HepG2 (cell line): ENCODE measurements around the gene SRP68. TPM values are rescaled to one million over a fixed set of nuclear protein-coding genes. Genes with fewer than 3 reads are reported as not detected.

Experiments
- GZF1 ChIP-seq: sonication (generic); formaldehyde crosslinking; IDR thresholded peaks from 2 replicates; pipeline ENCODE4 v1.5.1; 2020; ENCODE audit warnings: mild to moderate bottlenecking, missing genetic modification reagents
- HIVEP1 ChIP-seq: sonication (generic); formaldehyde crosslinking; IDR thresholded peaks from 2 replicates; pipeline ENCODE4 v1.4.0; 2020; ENCODE audit warnings: mild to moderate bottlenecking, missing genetic modification reagents
- MTA1 ChIP-seq: sonication (generic); formaldehyde crosslinking; IDR thresholded peaks from 2 replicates; pipeline ENCODE4 v1.4.0; 2020; ENCODE audit warnings: missing genetic modification reagents, mild to moderate bottlenecking, borderline replicate concordance
- NFE2L1 ChIP-seq: sonication (generic); formaldehyde crosslinking; IDR thresholded peaks from 2 replicates; pipeline ENCODE4 v1.4.0; 2020; ENCODE audit warnings: missing genetic modification reagents, mild to moderate bottlenecking, borderline replicate concordance
- ONECUT2 ChIP-seq: sonication (generic); formaldehyde crosslinking; IDR thresholded peaks from 2 replicates; pipeline ENCODE4 v1.4.0; 2020; ENCODE audit warnings: missing genetic modification reagents
- SRSF4 ChIP-seq: fragments of 200-400 bp; formaldehyde crosslinking; IDR thresholded peaks from one replicate; pipeline ENCODE4 v1.6.1; 2018; ENCODE audit warnings: mild to moderate bottlenecking, low read depth, low read length, moderate library complexity; ENCODE audit not compliant: poor library complexity, severe bottlenecking
- ZEB1 ChIP-seq: IDR thresholded peaks from 2 replicates; pipeline ENCODE4 v1.6.1; 2012; ENCODE audit warnings: mild to moderate bottlenecking, low read depth, inconsistent platforms; ENCODE audit not compliant: insufficient replicate concordance
- ZFP36L1 ChIP-seq: sonication (generic); formaldehyde crosslinking; IDR thresholded peaks from 2 replicates; pipeline ENCODE4 v1.8.0; 2022; ENCODE audit warnings: mild to moderate bottlenecking, missing genetic modification reagents, moderate library complexity
- ZGPAT ChIP-seq: IDR thresholded peaks from 2 replicates; pipeline ENCODE4 v1.6.1; 2016; ENCODE audit warnings: mild to moderate bottlenecking
- ZNF205 ChIP-seq: IDR thresholded peaks from 2 replicates; pipeline ENCODE4 v1.6.1; 2018; ENCODE audit warnings: missing biosample characterization, missing genetic modification reagents
- ZNF274 ChIP-seq: sonication (generic); formaldehyde crosslinking; IDR thresholded peaks from 2 replicates; pipeline ENCODE4 v1.5.1; 2020; ENCODE audit warnings: mild to moderate bottlenecking, missing genetic modification reagents
- ZNF777 ChIP-seq: sonication (generic); formaldehyde crosslinking; IDR thresholded peaks from 2 replicates; pipeline ENCODE4 v1.4.0; 2020; ENCODE audit warnings: missing genetic modification reagents
- polyA plus RNA-seq, 8 experiments: library from polyadenylated mRNA; depleted of rRNA in 3 of 8; stranded (reverse) in 7 of 8; unstranded in 1 of 8; fragments of >200 nt; fragmentation: Illumina TruSeq in 4 of 8; extraction: Trizol in 4 of 8; gene quantifications; 2 replicates each; pipeline versions ENCODE4 v1.2.1 to v1.2.3, GENCODE V29; 2011 to 2016; ENCODE audit warnings: low read depth in 4 of 8, missing spikeins in 1 of 8, mixed read lengths in 1 of 8; ENCODE audit not compliant: insufficient read depth in 1 of 8
- total RNA-seq, 5 experiments: library from RNA; depleted of rRNA; stranded (reverse); fragments of >200 nt; fragmentation: Illumina TruSeq; extraction: Trizol; gene quantifications; 2 replicates each; pipeline ENCODE4 v1.2.3, GENCODE V29; 2016; ENCODE audit warnings: low read depth in 1 of 5
- TF ChIP-seq, protein P1 (sequence below), 2 experiments: sonication (generic) in 1 of 2; formaldehyde crosslinking in 1 of 2; IDR thresholded peaks; 2 replicates each; pipeline versions ENCODE4 v1.4.0 to v1.6.1; 2018 to 2020; ENCODE audit warnings: missing genetic modification reagents in 2 of 2, borderline replicate concordance in 1 of 2, low read depth in 1 of 2, mild to moderate bottlenecking in 1 of 2, missing biosample characterization in 1 of 2
- TF ChIP-seq, protein P2 (sequence below): sonication (generic); formaldehyde crosslinking; IDR thresholded peaks from 2 replicates; pipeline ENCODE4 v1.4.0; 2020; ENCODE audit warnings: mild to moderate bottlenecking, missing genetic modification reagents, borderline replicate concordance
- TF ChIP-seq, protein P3 (sequence below): sonication (generic); formaldehyde crosslinking; IDR thresholded peaks from 2 replicates; pipeline ENCODE4 v1.4.0; 2020; ENCODE audit warnings: missing genetic modification reagents

Gene SRP68
- total and polyA plus RNA-seq, 2 of the 13 experiments (the other 11 are each of a cell fraction or from before 2014, with no cell fraction given) = 39.8 to 74.3 TPM

DNA sequence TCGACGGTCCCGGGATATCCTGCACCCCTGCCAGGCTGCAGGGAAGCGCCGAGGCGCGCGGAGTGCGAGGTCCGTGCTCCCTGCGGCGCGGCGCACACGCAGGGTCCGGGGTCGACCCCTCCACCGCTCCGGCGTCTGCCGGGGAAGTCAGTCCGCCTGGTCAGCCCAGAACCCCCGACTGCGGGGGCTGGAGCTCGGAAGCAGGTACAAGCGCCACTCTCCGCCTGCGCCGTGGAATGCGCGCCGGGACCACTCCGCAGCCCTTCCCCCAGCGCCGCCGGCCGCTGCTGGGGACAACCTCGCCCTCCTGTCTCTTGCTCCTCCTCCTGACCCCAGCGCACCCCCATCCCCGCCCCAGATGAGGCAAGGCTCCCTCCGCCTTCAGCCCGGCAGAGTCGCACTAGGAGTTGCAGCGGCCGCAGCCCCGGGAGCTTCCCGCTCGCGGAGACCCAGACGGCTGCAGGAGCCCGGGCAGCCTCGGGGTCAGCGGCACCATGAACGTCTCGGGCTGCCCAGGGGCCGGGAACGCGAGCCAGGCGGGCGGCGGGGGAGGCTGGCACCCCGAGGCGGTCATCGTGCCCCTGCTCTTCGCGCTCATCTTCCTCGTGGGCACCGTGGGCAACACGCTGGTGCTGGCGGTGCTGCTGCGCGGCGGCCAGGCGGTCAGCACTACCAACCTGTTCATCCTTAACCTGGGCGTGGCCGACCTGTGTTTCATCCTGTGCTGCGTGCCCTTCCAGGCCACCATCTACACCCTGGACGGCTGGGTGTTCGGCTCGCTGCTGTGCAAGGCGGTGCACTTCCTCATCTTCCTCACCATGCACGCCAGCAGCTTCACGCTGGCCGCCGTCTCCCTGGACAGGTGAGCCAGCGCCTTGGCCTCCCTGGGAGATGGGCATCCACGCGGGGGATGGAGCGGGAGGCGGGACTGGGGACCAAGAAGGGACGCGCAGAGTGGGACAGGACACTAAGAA lies 2.4 kb upstream of the SRP68 start, which contains the start of gene GALR2 (continued):
- TF ChIP-seq HIVEP1 (CRISPR knock-in tag) (peak; percentile 25; the same call in 1 of the 2 replicates), GZF1 (CRISPR knock-in tag) (peak; percentile 9; the same call in 1 of the 2 replicates), ZFP36L1 (CRISPR knock-in tag) (no peak), ZGPAT (CRISPR knock-in tag) (peak; percentile 18; the same call in 1 of the 2 replicates), NFE2L1 (peak; percentile 77; the same call in 1 of the 2 replicates), SRSF4 (no peak), ZNF777 (CRISPR knock-in tag) (peak; percentile 94), ZNF205 (CRISPR knock-in tag) (0 out of 2 replicates have a peak, but pooled peaks have one; percentile 20), ONECUT2 (CRISPR knock-in tag) (no peak), ZEB1 (no peak), MTA1 (CRISPR knock-in tag) (0 out of 2 replicates have a peak, but pooled peaks have one; percentile 65), ZNF274 (CRISPR knock-in tag) (0 out of 2 replicates have a peak, but pooled peaks have one; percentile 60)
- TF ChIP-seq, protein P1, sequence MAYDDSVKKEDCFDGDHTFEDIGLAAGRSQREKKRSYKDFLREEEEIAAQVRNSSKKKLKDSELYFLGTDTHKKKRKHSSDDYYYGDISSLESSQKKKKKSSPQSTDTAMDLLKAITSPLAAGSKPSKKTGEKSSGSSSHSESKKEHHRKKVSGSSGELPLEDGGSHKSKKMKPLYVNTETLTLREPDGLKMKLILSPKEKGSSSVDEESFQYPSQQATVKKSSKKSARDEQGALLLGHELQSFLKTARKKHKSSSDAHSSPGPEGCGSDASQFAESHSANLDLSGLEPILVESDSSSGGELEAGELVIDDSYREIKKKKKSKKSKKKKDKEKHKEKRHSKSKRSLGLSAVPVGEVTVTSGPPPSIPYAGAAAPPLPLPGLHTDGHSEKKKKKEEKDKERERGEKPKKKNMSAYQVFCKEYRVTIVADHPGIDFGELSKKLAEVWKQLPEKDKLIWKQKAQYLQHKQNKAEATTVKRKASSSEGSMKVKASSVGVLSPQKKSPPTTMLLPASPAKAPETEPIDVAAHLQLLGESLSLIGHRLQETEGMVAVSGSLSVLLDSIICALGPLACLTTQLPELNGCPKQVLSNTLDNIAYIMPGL (CRISPR knock-in tag; IDR thresholded peaks at IDR 0.05; ENCODE audit: borderline replicate concordance in 1 of 2, low read depth in 1 of 2) = peak in 1 of 2 experiments; percentile 17; a peak in 1 of 4 replicates
- TF ChIP-seq, protein P2, sequence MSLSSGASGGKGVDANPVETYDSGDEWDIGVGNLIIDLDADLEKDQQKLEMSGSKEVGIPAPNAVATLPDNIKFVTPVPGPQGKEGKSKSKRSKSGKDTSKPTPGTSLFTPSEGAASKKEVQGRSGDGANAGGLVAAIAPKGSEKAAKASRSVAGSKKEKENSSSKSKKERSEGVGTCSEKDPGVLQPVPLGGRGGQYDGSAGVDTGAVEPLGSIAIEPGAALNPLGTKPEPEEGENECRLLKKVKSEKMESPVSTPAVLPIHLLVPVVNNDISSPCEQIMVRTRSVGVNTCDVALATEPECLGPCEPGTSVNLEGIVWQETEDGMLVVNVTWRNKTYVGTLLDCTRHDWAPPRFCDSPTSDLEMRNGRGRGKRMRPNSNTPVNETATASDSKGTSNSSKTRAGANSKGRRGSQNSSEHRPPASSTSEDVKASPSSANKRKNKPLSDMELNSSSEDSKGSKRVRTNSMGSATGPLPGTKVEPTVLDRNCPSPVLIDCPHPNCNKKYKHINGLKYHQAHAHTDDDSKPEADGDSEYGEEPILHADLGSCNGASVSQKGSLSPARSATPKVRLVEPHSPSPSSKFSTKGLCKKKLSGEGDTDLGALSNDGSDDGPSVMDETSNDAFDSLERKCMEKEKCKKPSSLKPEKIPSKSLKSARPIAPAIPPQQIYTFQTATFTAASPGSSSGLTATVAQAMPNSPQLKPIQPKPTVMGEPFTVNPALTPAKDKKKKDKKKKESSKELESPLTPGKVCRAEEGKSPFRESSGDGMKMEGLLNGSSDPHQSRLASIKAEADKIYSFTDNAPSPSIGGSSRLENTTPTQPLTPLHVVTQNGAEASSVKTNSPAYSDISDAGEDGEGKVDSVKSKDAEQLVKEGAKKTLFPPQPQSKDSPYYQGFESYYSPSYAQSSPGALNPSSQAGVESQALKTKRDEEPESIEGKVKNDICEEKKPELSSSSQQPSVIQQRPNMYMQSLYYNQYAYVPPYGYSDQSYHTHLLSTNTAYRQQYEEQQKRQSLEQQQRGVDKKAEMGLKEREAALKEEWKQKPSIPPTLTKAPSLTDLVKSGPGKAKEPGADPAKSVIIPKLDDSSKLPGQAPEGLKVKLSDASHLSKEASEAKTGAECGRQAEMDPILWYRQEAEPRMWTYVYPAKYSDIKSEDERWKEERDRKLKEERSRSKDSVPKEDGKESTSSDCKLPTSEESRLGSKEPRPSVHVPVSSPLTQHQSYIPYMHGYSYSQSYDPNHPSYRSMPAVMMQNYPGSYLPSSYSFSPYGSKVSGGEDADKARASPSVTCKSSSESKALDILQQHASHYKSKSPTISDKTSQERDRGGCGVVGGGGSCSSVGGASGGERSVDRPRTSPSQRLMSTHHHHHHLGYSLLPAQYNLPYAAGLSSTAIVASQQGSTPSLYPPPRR (CRISPR knock-in tag) = 0 out of 2 replicates have a peak, but pooled peaks have one; percentile 2
- TF ChIP-seq, protein P3, sequence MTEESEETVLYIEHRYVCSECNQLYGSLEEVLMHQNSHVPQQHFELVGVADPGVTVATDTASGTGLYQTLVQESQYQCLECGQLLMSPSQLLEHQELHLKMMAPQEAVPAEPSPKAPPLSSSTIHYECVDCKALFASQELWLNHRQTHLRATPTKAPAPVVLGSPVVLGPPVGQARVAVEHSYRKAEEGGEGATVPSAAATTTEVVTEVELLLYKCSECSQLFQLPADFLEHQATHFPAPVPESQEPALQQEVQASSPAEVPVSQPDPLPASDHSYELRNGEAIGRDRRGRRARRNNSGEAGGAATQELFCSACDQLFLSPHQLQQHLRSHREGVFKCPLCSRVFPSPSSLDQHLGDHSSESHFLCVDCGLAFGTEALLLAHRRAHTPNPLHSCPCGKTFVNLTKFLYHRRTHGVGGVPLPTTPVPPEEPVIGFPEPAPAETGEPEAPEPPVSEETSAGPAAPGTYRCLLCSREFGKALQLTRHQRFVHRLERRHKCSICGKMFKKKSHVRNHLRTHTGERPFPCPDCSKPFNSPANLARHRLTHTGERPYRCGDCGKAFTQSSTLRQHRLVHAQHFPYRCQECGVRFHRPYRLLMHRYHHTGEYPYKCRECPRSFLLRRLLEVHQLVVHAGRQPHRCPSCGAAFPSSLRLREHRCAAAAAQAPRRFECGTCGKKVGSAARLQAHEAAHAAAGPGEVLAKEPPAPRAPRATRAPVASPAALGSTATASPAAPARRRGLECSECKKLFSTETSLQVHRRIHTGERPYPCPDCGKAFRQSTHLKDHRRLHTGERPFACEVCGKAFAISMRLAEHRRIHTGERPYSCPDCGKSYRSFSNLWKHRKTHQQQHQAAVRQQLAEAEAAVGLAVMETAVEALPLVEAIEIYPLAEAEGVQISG (CRISPR knock-in tag) = peak; percentile 61; the same call in 1 of the 2 replicates
